HepG2 (cell line): ENCODE data around the gene RNU7-1. TPM values are rescaled to one million over a fixed set of nuclear protein-coding genes. Genes with fewer than 3 reads are reported as not detected.

Experiments used
- ATAC-seq: fragments of 200-7000 bp; cut with Tn5 transposase; 3 replicates; pipeline ENCODE4 v1.9.1; 2020; ENCODE audit warnings: mild to moderate bottlenecking, moderate library complexity
- BruUV-seq: library from RNA; stranded (reverse); fragments of 400-500 nt; replicated peaks from 2 replicates; lab custom pipeline; 2021; lab: Mats Ljungman, UMichigan
- CTCF ChIA-PET: fragments of 300-600 bp; formaldehyde crosslinking; extraction: SDS; loops from one replicate; lab custom pipeline; 2021; ENCODE audit warnings: low total read pairs, inconsistent platforms, low intra/inter-chr PET ratio; lab: Yijun Ruan, JAX
- POLR2A ChIA-PET: fragments of 350-600 bp; sonication (Branson Sonifier 250); formaldehyde crosslinking; loops from one replicate; lab custom pipeline; 2020; ENCODE audit warnings: antibody characterized with exemption, inconsistent platforms; lab: Yijun Ruan, JAX
- DNase-seq: peaks from one replicate; pipeline ENCODE4 v3.0.0-alpha.2; 2015; ENCODE audit warnings: low spot score
- FAIRE-seq: peaks from 3 replicates; lab custom pipeline; 2011; peaks lifted over from hg19 to GRCh38; lab: Jason Lieb, UNC
- H2AFZ ChIP-seq: one replicate; pipeline ENCODE4 v1.6.1; 2011; ENCODE audit warnings: low read length, inconsistent platforms
- H3K27ac ChIP-seq: fragments of 300-600 bp; 3 replicates; pipeline ENCODE4 v1.8.0; 2011; ENCODE audit warnings: mixed run types, mild to moderate bottlenecking, mixed read lengths, low read length, inconsistent platforms; ENCODE audit not compliant: insufficient read depth; ENCODE audit errors: extremely low read length
- H3K27me3 ChIP-seq, 2 experiments: fragments of 200-600 bp in 1 of 2; 2 replicates in 1 of 2; 3 replicates in 1 of 2; pipeline versions ENCODE4 v1.6.0 to v1.8.0; 2011; ENCODE audit warnings: low read length in 2 of 2, mild to moderate bottlenecking in 2 of 2, moderate library complexity in 2 of 2, inconsistent platforms in 1 of 2; ENCODE audit not compliant: insufficient read depth in 2 of 2, control insufficient read depth in 1 of 2
- H3K36me3 ChIP-seq, 2 experiments: fragments of 200-600 bp in 1 of 2; replicated peaks in 1 of 2; 2 replicates in 1 of 2; 3 replicates in 1 of 2; pipeline versions ENCODE4 v1.5.1 to v1.8.0; 2011; ENCODE audit warnings: low read length in 2 of 2, inconsistent platforms in 1 of 2; ENCODE audit not compliant: insufficient read depth in 2 of 2, control insufficient read depth in 1 of 2
- H3K4me1 ChIP-seq: 2 replicates; pipeline ENCODE4 v1.5.1; 2012; ENCODE audit warnings: low read length, inconsistent platforms; ENCODE audit not compliant: insufficient read depth
- H3K4me2 ChIP-seq: 2 replicates; pipeline ENCODE4 v1.6.0; 2011; ENCODE audit warnings: low read depth, low read length, inconsistent platforms
- H3K4me3 ChIP-seq, 3 experiments: fragments of 200-600 bp in 1 of 3; sonication (generic), shearing (Covaris generic) in 1 of 3; replicated peaks in 1 of 3; 2 replicates each; pipeline ENCODE4 v1.5.1; 2011 to 2016; ENCODE audit warnings: low read length in 3 of 3, inconsistent platforms in 2 of 3, low read depth in 2 of 3, mild to moderate bottlenecking in 2 of 3, control low read depth in 1 of 3, mixed read lengths in 1 of 3; ENCODE audit not compliant: insufficient read depth in 1 of 3
- H3K79me2 ChIP-seq: one replicate; pipeline ENCODE4 v1.6.1; 2011; ENCODE audit warnings: low read length, inconsistent platforms; ENCODE audit not compliant: insufficient read depth
- H3K9ac ChIP-seq: 2 replicates; pipeline ENCODE4 v1.6.0; 2011; ENCODE audit warnings: mild to moderate bottlenecking, low read depth, low read length, inconsistent platforms; ENCODE audit not compliant: insufficient read depth
- H3K9me3 ChIP-seq: 2 replicates; pipeline ENCODE4 v1.5.1; 2012; ENCODE audit warnings: mild to moderate bottlenecking, low read length
- H4K20me1 ChIP-seq: 2 replicates; pipeline ENCODE4 v1.6.0; 2011; ENCODE audit warnings: inconsistent platforms, mild to moderate bottlenecking, low read length, moderate library complexity; ENCODE audit not compliant: insufficient read depth
- ATF7 ChIP-seq, 2 experiments: fragments of 450-650 bp in 1 of 2; sonication (generic) in 1 of 2; formaldehyde crosslinking in 1 of 2; IDR thresholded peaks; 2 replicates each; pipeline versions ENCODE4 v1.4.0 to v1.6.1; 2016 to 2020; ENCODE audit warnings: antibody characterized with exemption in 1 of 2, mild to moderate bottlenecking in 1 of 2, missing genetic modification reagents in 1 of 2
- BATF2 ChIP-seq: sonication (generic); formaldehyde crosslinking; IDR thresholded peaks from 2 replicates; pipeline ENCODE4 v1.8.0; 2022; ENCODE audit warnings: mild to moderate bottlenecking, missing genetic modification reagents, moderate library complexity
- IRF9 ChIP-seq: sonication (generic); formaldehyde crosslinking; IDR thresholded peaks from 2 replicates; pipeline ENCODE4 v1.8.0; 2022; ENCODE audit warnings: missing genetic modification reagents, mild to moderate bottlenecking, borderline replicate concordance
- LCORL ChIP-seq, 2 experiments: fragments of 450-650 bp in 1 of 2; sonication (generic) in 1 of 2; formaldehyde crosslinking in 1 of 2; IDR thresholded peaks; 2 replicates each; pipeline versions ENCODE4 v1.5.0 to v1.6.1; 2017 to 2020; ENCODE audit warnings: antibody characterized with exemption in 1 of 2, missing genetic modification reagents in 1 of 2
- MIER2 ChIP-seq: IDR thresholded peaks from 2 replicates; pipeline ENCODE4 v1.6.1; 2016; ENCODE audit warnings: missing biosample characterization, missing genetic modification reagents
- NFAT5 ChIP-seq: sonication (generic); formaldehyde crosslinking; IDR thresholded peaks from 2 replicates; pipeline ENCODE4 v1.4.0; 2020; ENCODE audit warnings: missing genetic modification reagents
- NR2C2 ChIP-seq: sonication (generic); formaldehyde crosslinking; IDR thresholded peaks from 2 replicates; pipeline ENCODE4 v1.4.0; 2020; ENCODE audit warnings: missing genetic modification reagents, mild to moderate bottlenecking, moderate library complexity, borderline replicate concordance
- NR2F2 ChIP-seq: IDR thresholded peaks from 2 replicates; pipeline ENCODE4 v1.6.1; 2012; ENCODE audit warnings: low read depth, inconsistent platforms, borderline replicate concordance
- ZNF879 ChIP-seq: sonication (generic); formaldehyde crosslinking; IDR thresholded peaks from 2 replicates; pipeline ENCODE4 v1.8.1; 2023; ENCODE audit warnings: missing genetic modification reagents
- ZSCAN20 ChIP-seq: sonication (generic); formaldehyde crosslinking; IDR thresholded peaks from 2 replicates; pipeline ENCODE4 v1.4.0; 2020; ENCODE audit warnings: missing genetic modification reagents, mild to moderate bottlenecking, borderline replicate concordance
- WGBS: methylation state at CpG from one replicate; pipeline ENCODE4 v1.1.6; 2017; ENCODE audit warnings: low lambda C conversion rate; 5-methylcytosine and 5-hydroxymethylcytosine counted together
- in situ Hi-C: cut with HindIII; loops from 2 replicates; pipeline ENCODE4 v1.10.0; 2017; ENCODE audit warnings: low pct_unique_long_range_greater_than_20kb; ENCODE audit not compliant: extremely low pct_ligation_motif_present
- intact Hi-C: fragments of 100-400 bp; cut with micrococcal nuclease; formaldehyde crosslinking; loops from one replicate; pipeline ENCODE4 v1.10.0; 2022; ENCODE audit not compliant: unreplicated experiment
- polyA plus RNA-seq, 8 experiments: library from polyadenylated mRNA; depleted of rRNA in 3 of 8; stranded (reverse) in 7 of 8; unstranded in 1 of 8; fragments of >200 nt; fragmentation: Illumina TruSeq in 4 of 8; extraction: Trizol in 4 of 8; gene quantifications; 2 replicates each; pipeline versions ENCODE4 v1.2.1 to v1.2.3, GENCODE V29; 2011 to 2016; ENCODE audit warnings: low read depth in 4 of 8, missing spikeins in 1 of 8, mixed read lengths in 1 of 8; ENCODE audit not compliant: insufficient read depth in 1 of 8
- total RNA-seq, 5 experiments: library from RNA; depleted of rRNA; stranded (reverse); fragments of >200 nt; fragmentation: Illumina TruSeq; extraction: Trizol; gene quantifications; 2 replicates each; pipeline ENCODE4 v1.2.3, GENCODE V29; 2016; ENCODE audit warnings: low read depth in 1 of 5

Gene RNU7-1
- total and polyA plus RNA-seq, 2 of the 13 experiments (the other 11 are each of a cell fraction or from before 2014, with no cell fraction given), result not detected

- TF ChIP-seq IRF9 (CRISPR knock-in tag) (0 out of 2 replicates have a peak, but pooled peaks have one; percentile 60), NR2C2 (peak; percentile 44), ZSCAN20 (CRISPR knock-in tag) (no peak), MIER2 (0 out of 2 replicates have a peak, but pooled peaks have one; percentile 8), LCORL (IDR thresholded peaks at IDR 0.05) (no peak), LCORL (CRISPR knock-in tag; IDR thresholded peaks at IDR 0.05) (peak; percentile 94), ZNF879 (0 out of 2 replicates have a peak, but pooled peaks have one; percentile 55)
These were observed 37.8 kb downstream of the RNU7-1 start (continued) for GRCh38 chr12:6981152-6982052.

GRCh38 chr12:6982532-6982931, 38.9 kb downstream of the RNU7-1 start:
- ChIA-PET CTCF (no interaction called here), POLR2A (interaction anchor here (2.4 to 5.4 kb wide), 2 partner anchors 38 to 125 kb away, joined by 18 to 65 read pairs; partner anchors contain the start of genes C12orf57 and RNU7-1)
- ATAC-seq (no peak), DNase-seq (no peak), FAIRE-seq (no peak)
- no peak overlapping the region for H2AFZ ChIP-seq
- peak overlapping the region; percentile 12; the same call in 1 of the 2 replicates for H3K9ac ChIP-seq
- intact Hi-C loops (no loop called here), in situ Hi-C loops (loop anchor here (5.0 kb wide), 1 partner anchor 35 kb away; the partner anchor contains the start of gene LPCAT3)
- WGBS, result 96% methylated on average over 7 of the region's 7 CpGs
- H3K4me2 ChIP-seq, result peak overlapping the region; percentile 71
- H3K27ac ChIP-seq, result peak overlapping the region; percentile 98
- no peak overlapping the region for H3K4me3 ChIP-seq
- BruUV-seq, result no TSS peak
- no peaks in the 10 kb centered on the region for H3K79me2 ChIP-seq
- no peaks in the 10 kb centered on the region for H4K20me1 ChIP-seq
- H3K9me3 ChIP-seq, result no peaks in the 10 kb centered on the region
- H3K4me1 ChIP-seq, result peaks cover 64% of the 10 kb centered on the region
- H3K36me3 ChIP-seq, result peaks cover 4 to 17% of the 10 kb centered on the region in 2 experiments
- no peaks in the 10 kb centered on the region for H3K27me3 ChIP-seq
- TF ChIP-seq BATF2 (CRISPR knock-in tag) (no peak), NR2F2 (no peak), NFAT5 (CRISPR knock-in tag) (no peak), ATF7 (IDR thresholded peaks at IDR 0.05) (no peak), ATF7 (CRISPR knock-in tag; IDR thresholded peaks at IDR 0.05) (no peak)
